Measurements from ENCODE around the gene AFAP1L1. TPM values are rescaled to one million over a fixed set of nuclear protein-coding genes. Genes with fewer than 3 reads are reported as not detected.
A peak's percentile ranks its signal among the peaks of the same experiment; 100 is the strongest.

Gene AFAP1L1
- total and polyA plus RNA-seq, 2 donors from 2014 or later, result 4.8 to 14.8 TPM

DNA sequence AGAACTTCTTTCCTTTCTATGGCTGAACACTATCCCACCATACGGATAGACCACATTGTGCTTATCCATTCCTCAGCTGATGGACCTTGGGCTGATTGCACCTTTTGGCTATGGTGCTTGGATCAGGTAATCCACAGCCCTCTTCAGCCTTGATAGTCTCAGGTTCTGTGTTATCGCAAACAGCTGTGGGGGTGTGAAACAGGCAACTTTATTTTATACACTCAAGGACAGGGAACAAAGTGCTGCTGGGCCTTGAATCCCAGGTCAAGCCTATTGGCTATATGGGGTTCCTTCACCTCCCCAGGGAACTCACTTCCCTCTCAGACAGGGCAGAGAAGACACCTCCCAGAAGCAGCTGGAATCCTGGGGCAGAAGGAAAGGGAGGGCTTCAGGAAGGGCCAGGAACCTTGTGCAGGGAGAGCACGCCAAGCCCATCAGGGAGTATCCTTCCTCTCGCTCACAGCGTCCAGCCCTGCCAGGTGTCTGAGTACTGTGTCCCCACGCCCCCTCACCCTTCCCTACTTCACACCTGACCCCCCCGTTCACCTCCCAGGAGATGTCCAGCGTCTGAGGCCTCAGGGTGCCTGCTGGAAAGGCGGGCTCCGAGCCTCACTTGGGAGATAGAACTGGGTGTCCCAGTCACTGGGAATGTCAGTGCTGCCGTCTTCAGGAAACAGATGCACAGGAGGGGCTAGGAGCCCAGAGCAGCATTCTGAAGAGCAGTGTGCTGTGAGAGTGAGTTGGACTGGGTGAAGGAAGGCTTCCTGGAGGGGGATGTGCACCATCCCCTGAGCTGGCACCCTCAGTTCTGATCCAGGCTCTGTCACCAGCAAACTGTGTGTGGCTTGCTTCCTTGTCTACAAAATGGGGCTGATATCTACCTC lies 32.8 kb downstream of the AFAP1L1 start:
- Histone ChIP-seq H3K4me1 (ENCODE audit: control insufficient read depth in 2 of 3, insufficient read depth in 2 of 3, low read depth in 1 of 3, low read length in 3 of 3) (peaks cover 0 to 8% (median 5%) of the 10 kb centered on the region in 3 donors), H3K9me3 (ENCODE audit: control insufficient read depth in 2 of 3, insufficient read depth in 1 of 3, low read length in 3 of 3) (no peaks in the 10 kb centered on the region), H3K36me3 (ENCODE audit: control insufficient read depth in 2 of 3, insufficient read depth in 3 of 3, low read length in 3 of 3) (no peaks in the 10 kb centered on the region), H3K4me3 (ENCODE audit: low read length in 3 of 3) (no peak overlapping the region), H3K9ac (ENCODE audit: low read length in 3 of 3) (no peak overlapping the region), H3K27ac (ENCODE audit: low read depth in 2 of 2, low read length in 2 of 2) (peak overlapping the region in 1 of 2 donors; percentile 23), H3K27me3 (ENCODE audit: control insufficient read depth, insufficient read depth, low read length) (no peaks in the 10 kb centered on the region)
- no peak for FAIRE-seq
- TF ChIP-seq CTCF (IDR thresholded peaks at IDR 0.05; ENCODE audit: borderline replicate concordance, extremely low read depth, insufficient read depth), result no peak
- DNase-seq, result no peak
- intact Hi-C loops (cut with DNase I), result no loop called here

- H3K27me3 ChIP-seq (ENCODE audit: control insufficient read depth, insufficient read depth, low read length), result no peaks in the 10 kb centered on the region
- TF ChIP-seq CTCF (IDR thresholded peaks at IDR 0.05; ENCODE audit: borderline replicate concordance, extremely low read depth, insufficient read depth), result no peak
- DNase-seq (no peak), FAIRE-seq (no peak)
- H3K27ac ChIP-seq (ENCODE audit: low read depth in 2 of 2, low read length in 2 of 2), result no peak overlapping the region
- H3K4me1 ChIP-seq (ENCODE audit: control insufficient read depth in 2 of 3, insufficient read depth in 2 of 3, low read depth in 1 of 3, low read length in 3 of 3), result peaks cover 0 to 4% (median 0%) of the 10 kb centered on the region in 3 donors
- H3K9me3 ChIP-seq (ENCODE audit: control insufficient read depth in 2 of 3, insufficient read depth in 1 of 3, low read length in 3 of 3), result no peaks in the 10 kb centered on the region
- intact Hi-C loops (cut with DNase I), result no loop called here
- no peak overlapping the region for H3K9ac ChIP-seq (ENCODE audit: low read length in 3 of 3)
- no peak overlapping the region for H3K4me3 ChIP-seq (ENCODE audit: low read length in 3 of 3)
- no peaks in the 10 kb centered on the region for H3K36me3 ChIP-seq (ENCODE audit: control insufficient read depth in 2 of 3, insufficient read depth in 3 of 3, low read length in 3 of 3)
Measured at GRCh38 chr5:149309354-149309753, 37.7 kb downstream of the AFAP1L1 start.

- FAIRE-seq, result no peak
- peaks cover 0 to 4% (median 0%) of the 10 kb centered on the region in 3 donors for H3K4me1 ChIP-seq (ENCODE audit: control insufficient read depth in 2 of 3, insufficient read depth in 2 of 3, low read depth in 1 of 3, low read length in 3 of 3)
- H3K4me3 ChIP-seq (ENCODE audit: low read length in 3 of 3), result no peak overlapping the region
- intact Hi-C loops (cut with DNase I), result no loop called here
- H3K9ac ChIP-seq (ENCODE audit: low read length in 3 of 3), result no peak overlapping the region
- H3K27ac ChIP-seq (ENCODE audit: low read depth in 2 of 2, low read length in 2 of 2), result no peak overlapping the region
- no peaks in the 10 kb centered on the region for H3K27me3 ChIP-seq (ENCODE audit: control insufficient read depth, insufficient read depth, low read length)
- DNase-seq, result no peak
- no peaks in the 10 kb centered on the region for H3K9me3 ChIP-seq (ENCODE audit: control insufficient read depth in 2 of 3, insufficient read depth in 1 of 3, low read length in 3 of 3)
- H3K36me3 ChIP-seq (ENCODE audit: control insufficient read depth in 2 of 3, insufficient read depth in 3 of 3, low read length in 3 of 3), result no peaks in the 10 kb centered on the region
- TF ChIP-seq CTCF (IDR thresholded peaks at IDR 0.05; ENCODE audit: borderline replicate concordance, extremely low read depth, insufficient read depth), result no peak
Measured at GRCh38 chr5:149310488-149310887, 38.8 kb downstream of the AFAP1L1 start.

All from kidney (tissue), 14 donors.